Gastrocnemius medialis (tissue), 4 donors: ENCODE measurements around the gene TTLL7. TPM values are rescaled to one million over a fixed set of nuclear protein-coding genes. Genes with fewer than 3 reads are reported as not detected.

Experiments used
- ATAC-seq, 2 donors: fragments of 150-250 bp; one replicate each; pipeline ENCODE4 v1.9.1; 2016
- DNase-seq, 2 donors: peaks; one replicate each; pipeline ENCODE4 v3.0.0-alpha.2; 2019
- H3K27ac ChIP-seq, 4 donors: fragments of 200-600 bp; sonication (generic); 1 replicate in 1 of 4; 2 replicates in 3 of 4; pipeline ENCODE4 v1.5.1; 2016 to 2018; ENCODE audit warnings: mild to moderate bottlenecking in 2 of 4, moderate library complexity in 1 of 4
- H3K27me3 ChIP-seq, 3 donors: fragments of 200-600 bp; sonication (generic) in 2 of 3; 1 replicate in 1 of 3; 2 replicates in 2 of 3; pipeline versions ENCODE4 v1.5.1 to v1.6.0; 2016 to 2019; ENCODE audit warnings: mild to moderate bottlenecking in 1 of 3, moderate library complexity in 1 of 3
- H3K36me3 ChIP-seq, 2 donors: fragments of 200-600 bp; sonication (generic) in 1 of 2; one replicate each; pipeline ENCODE4 v1.5.1; 2017 to 2018
- H3K4me1 ChIP-seq, 2 donors: fragments of 200-600 bp; sonication (generic) in 1 of 2; one replicate each; pipeline ENCODE4 v1.5.1; 2016 to 2017; ENCODE audit warnings: mild to moderate bottlenecking in 2 of 2
- H3K4me3 ChIP-seq, 4 donors: fragments of 200-600 bp; sonication (generic) in 3 of 4; 1 replicate in 1 of 4; 2 replicates in 3 of 4; pipeline ENCODE4 v1.5.1; 2016 to 2019; ENCODE audit warnings: mild to moderate bottlenecking in 2 of 4
- H3K9me3 ChIP-seq, 3 donors: fragments of 200-600 bp; sonication (generic) in 2 of 3; 1 replicate in 1 of 3; 2 replicates in 2 of 3; pipeline ENCODE4 v1.5.1; 2016 to 2019
- POLR2A ChIP-seq, 2 donors: fragments of 450-650 bp; IDR thresholded peaks; one replicate each; pipeline ENCODE4 v1.6.1; 2017; ENCODE audit warnings: antibody characterized with exemption in 2 of 2, mild to moderate bottlenecking in 2 of 2, moderate library complexity in 2 of 2
- in situ Hi-C, 4 donors: fragments of 200-750 bp; cut with MboI; loops; one replicate each; pipeline versions ENCODE4 v1.15.0 to v1.8.0; 2017; ENCODE audit warnings: low sequenced_read_pairs in 4 of 4
- intact Hi-C: fragments of 100-400 bp; cut with DNase I; formaldehyde crosslinking; loops from one replicate; pipeline ENCODE4 v1.15.1; 2023; ENCODE audit warnings: low total_unique reads
- total RNA-seq, 4 donors: library from RNA; depleted of rRNA; stranded (reverse); fragments of >200 nt; gene quantifications; one replicate each; pipeline versions ENCODE4 v1.1.0 to v1.2.3, GENCODE V29; 2016
- TF ChIP-seq, protein P1 (sequence below), 5 experiments: fragments of 450-650 bp in 3 of 5; fragments of 200-600 bp in 2 of 5; sonication (generic) in 2 of 5; IDR thresholded peaks in 4 of 5; conservative IDR thresholded peaks in 1 of 5; 1 replicate in 4 of 5; 2 replicates in 1 of 5; pipeline ENCODE4 v1.5.1; 2016 to 2019; ENCODE audit warnings: antibody characterized with exemption in 5 of 5, mild to moderate bottlenecking in 3 of 5, moderate library complexity in 3 of 5

The TTLL7 gene
- total RNA-seq, 4 donors from 2014 or later: 8.2 to 22.9 (median 12.3) TPM

DNA sequence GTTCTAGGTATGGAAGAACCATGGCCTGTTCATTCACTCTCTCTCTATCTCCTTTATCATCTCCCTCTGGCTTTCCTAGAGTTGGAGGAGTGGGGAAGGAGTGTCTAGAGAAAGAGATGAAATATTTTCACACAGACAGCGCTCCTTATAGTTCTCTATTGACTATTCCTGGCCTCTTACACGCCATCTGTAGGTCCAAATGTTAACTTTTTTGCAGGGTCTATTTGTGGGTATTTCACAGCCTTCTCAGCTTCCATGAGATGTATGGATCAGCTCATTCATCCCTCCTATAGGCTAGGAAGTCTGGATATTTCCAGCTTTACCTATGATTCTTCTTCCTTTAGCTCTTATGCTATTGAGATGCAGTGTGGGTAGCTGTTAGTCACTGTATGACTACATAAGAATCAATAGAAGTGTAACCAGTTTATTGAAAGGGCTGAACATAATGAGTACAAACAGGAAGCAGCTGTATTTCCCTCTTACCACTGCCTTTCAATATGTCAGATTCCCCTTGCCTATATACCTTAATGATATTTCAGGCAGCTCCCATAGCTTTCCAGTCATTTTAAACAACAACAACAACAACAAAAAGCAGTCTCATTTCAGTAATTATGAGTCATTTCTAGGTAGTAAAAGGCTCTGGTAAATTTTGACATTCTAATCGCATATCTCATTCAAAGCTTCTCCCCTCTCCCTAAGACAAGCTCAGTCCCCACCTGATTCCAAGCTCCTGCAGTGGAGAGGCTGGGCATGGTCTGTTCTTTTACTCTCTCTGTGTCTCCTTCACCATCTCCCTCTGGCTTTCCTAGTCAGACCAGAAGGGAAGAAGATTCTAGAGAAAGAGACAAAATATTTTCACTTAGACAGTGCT lies 149.5 kb downstream of the TTLL7 start:
- H3K36me3 ChIP-seq: no peaks in the 10 kb centered on the region
- DNase-seq (no peak), ATAC-seq (no peak)
- H3K4me1 ChIP-seq: no peaks in the 10 kb centered on the region
- H3K4me3 ChIP-seq: no peak overlapping the region
- TF ChIP-seq POLR2A (IDR thresholded peaks at IDR 0.05): no peak
- TF ChIP-seq, protein P1, sequence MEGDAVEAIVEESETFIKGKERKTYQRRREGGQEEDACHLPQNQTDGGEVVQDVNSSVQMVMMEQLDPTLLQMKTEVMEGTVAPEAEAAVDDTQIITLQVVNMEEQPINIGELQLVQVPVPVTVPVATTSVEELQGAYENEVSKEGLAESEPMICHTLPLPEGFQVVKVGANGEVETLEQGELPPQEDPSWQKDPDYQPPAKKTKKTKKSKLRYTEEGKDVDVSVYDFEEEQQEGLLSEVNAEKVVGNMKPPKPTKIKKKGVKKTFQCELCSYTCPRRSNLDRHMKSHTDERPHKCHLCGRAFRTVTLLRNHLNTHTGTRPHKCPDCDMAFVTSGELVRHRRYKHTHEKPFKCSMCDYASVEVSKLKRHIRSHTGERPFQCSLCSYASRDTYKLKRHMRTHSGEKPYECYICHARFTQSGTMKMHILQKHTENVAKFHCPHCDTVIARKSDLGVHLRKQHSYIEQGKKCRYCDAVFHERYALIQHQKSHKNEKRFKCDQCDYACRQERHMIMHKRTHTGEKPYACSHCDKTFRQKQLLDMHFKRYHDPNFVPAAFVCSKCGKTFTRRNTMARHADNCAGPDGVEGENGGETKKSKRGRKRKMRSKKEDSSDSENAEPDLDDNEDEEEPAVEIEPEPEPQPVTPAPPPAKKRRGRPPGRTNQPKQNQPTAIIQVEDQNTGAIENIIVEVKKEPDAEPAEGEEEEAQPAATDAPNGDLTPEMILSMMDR (IDR thresholded peaks at IDR 0.05 in 4 of 5, conservative IDR thresholded peaks at IDR 0.05 in 1 of 5): no peak
- no peaks in the 10 kb centered on the region for H3K27me3 ChIP-seq
- in situ Hi-C loops (no loop called here), intact Hi-C loops (no loop called here)
- H3K27ac ChIP-seq: no peak overlapping the region
- no peaks in the 10 kb centered on the region for H3K9me3 ChIP-seq

- Histone ChIP-seq H3K27me3 (no peaks in the 10 kb centered on the region), H3K4me3 (no peak overlapping the region), H3K9me3 (no peaks in the 10 kb centered on the region), H3K4me1 (no peaks in the 10 kb centered on the region), H3K36me3 (no peaks in the 10 kb centered on the region), H3K27ac (no peak overlapping the region)
- in situ Hi-C loops (no loop called here), intact Hi-C loops (no loop called here)
- DNase-seq: no peak
- ATAC-seq: no peak
- no peak for TF ChIP-seq POLR2A (IDR thresholded peaks at IDR 0.05)
- TF ChIP-seq, protein P1 (IDR thresholded peaks at IDR 0.05 in 4 of 5, conservative IDR thresholded peaks at IDR 0.05 in 1 of 5): no peak
These were observed 152.8 kb downstream of the TTLL7 start for GRCh38 chr1:83846138-83846537.

GRCh38 chr1:83845437-83846071 lies 153.4 kb downstream of the TTLL7 start:
- Histone ChIP-seq H3K4me3 (no peak overlapping the region), H3K27me3 (no peaks in the 10 kb centered on the region), H3K27ac (no peak overlapping the region), H3K36me3 (no peaks in the 10 kb centered on the region), H3K4me1 (no peaks in the 10 kb centered on the region), H3K9me3 (no peaks in the 10 kb centered on the region)
- intact Hi-C loops (no loop called here), in situ Hi-C loops (no loop called here)
- DNase-seq: no peak
- peak in 1 of 2 donors; percentile 52 for ATAC-seq
- TF ChIP-seq POLR2A (IDR thresholded peaks at IDR 0.05): no peak
- TF ChIP-seq, protein P1 (IDR thresholded peaks at IDR 0.05 in 4 of 5, conservative IDR thresholded peaks at IDR 0.05 in 1 of 5): no peak

- Histone ChIP-seq H3K27ac (no peak overlapping the region), H3K9me3 (no peaks in the 10 kb centered on the region), H3K4me3 (no peak overlapping the region), H3K4me1 (no peaks in the 10 kb centered on the region), H3K36me3 (no peaks in the 10 kb centered on the region), H3K27me3 (no peaks in the 10 kb centered on the region)
- intact Hi-C loops (no loop called here), in situ Hi-C loops (no loop called here)
- ATAC-seq (no peak), DNase-seq (no peak)
- TF ChIP-seq, protein P1 (IDR thresholded peaks at IDR 0.05 in 4 of 5, conservative IDR thresholded peaks at IDR 0.05 in 1 of 5): no peak
- no peak for TF ChIP-seq POLR2A (IDR thresholded peaks at IDR 0.05)
These were observed 154.4 kb downstream of the TTLL7 start for GRCh38 chr1:83844546-83844945.
